Astrocyte (in vitro differentiated cells and primary cell): ENCODE measurements around the gene POFUT2. TPM values are rescaled to one million over a fixed set of nuclear protein-coding genes. Genes with fewer than 3 reads are reported as not detected.

Experiments used
- DNase-seq: peaks from one replicate; pipeline ENCODE4 v3.0.0-alpha.2; 2010; ENCODE audit warnings: low read depth
- FAIRE-seq: peaks from 2 replicates; lab custom pipeline; 2011; peaks lifted over from hg19 to GRCh38; lab: Jason Lieb, UNC
- H2AFZ ChIP-seq: 2 replicates; pipeline ENCODE4 v1.6.0; 2012; ENCODE audit warnings: low read depth, low read length, inconsistent platforms
- H3K27ac ChIP-seq: 2 replicates; pipeline ENCODE4 v1.5.1; 2011; ENCODE audit warnings: low read depth, low read length, inconsistent platforms
- H3K27me3 ChIP-seq: 2 replicates; pipeline ENCODE4 v1.6.0; 2011; ENCODE audit warnings: low read length, inconsistent platforms; ENCODE audit not compliant: insufficient read depth
- H3K36me3 ChIP-seq: 2 replicates; pipeline ENCODE4 v1.5.1; 2011; ENCODE audit warnings: low read length, inconsistent platforms; ENCODE audit not compliant: insufficient read depth
- H3K4me1 ChIP-seq: 2 replicates; pipeline ENCODE4 v1.5.1; 2011; ENCODE audit warnings: low read length, inconsistent platforms; ENCODE audit not compliant: insufficient read depth
- H3K4me2 ChIP-seq: 2 replicates; pipeline ENCODE4 v1.6.0; 2012; ENCODE audit warnings: low read length, inconsistent platforms
- H3K4me3 ChIP-seq: 2 replicates; pipeline ENCODE4 v1.5.1; 2011; ENCODE audit warnings: low read depth, mild to moderate bottlenecking, low read length, inconsistent platforms; ENCODE audit not compliant: insufficient read depth
- H3K79me2 ChIP-seq: 2 replicates; pipeline ENCODE4 v1.6.0; 2012; ENCODE audit warnings: mild to moderate bottlenecking, low read length, inconsistent platforms; ENCODE audit not compliant: insufficient read depth
- H3K9ac ChIP-seq: 2 replicates; pipeline ENCODE4 v1.6.0; 2012; ENCODE audit warnings: mild to moderate bottlenecking, low read length, inconsistent platforms
- H3K9me3 ChIP-seq: 2 replicates; pipeline ENCODE4 v1.5.1; 2012; ENCODE audit warnings: low read depth, mild to moderate bottlenecking, low read length, inconsistent platforms; ENCODE audit not compliant: insufficient read depth
- H4K20me1 ChIP-seq: 2 replicates; pipeline ENCODE4 v1.6.0; 2012; ENCODE audit warnings: low read length, inconsistent platforms; ENCODE audit not compliant: insufficient read depth
- H3K27ac Mint-ChIP-seq: one replicate; pipeline ENCODE4 v1.8.0; 2021; ENCODE audit warnings: mild to moderate bottlenecking, mixed read lengths; ENCODE audit not compliant: unreplicated experiment
- H3K27me3 Mint-ChIP-seq: one replicate; pipeline ENCODE4 v1.8.0; 2021; ENCODE audit warnings: low read depth, mixed read lengths; ENCODE audit not compliant: unreplicated experiment
- H3K36me3 Mint-ChIP-seq: one replicate; pipeline ENCODE4 v1.8.0; 2021; ENCODE audit warnings: low read depth, mixed read lengths; ENCODE audit not compliant: unreplicated experiment
- H3K4me1 Mint-ChIP-seq: one replicate; pipeline ENCODE4 v1.8.0; 2021; ENCODE audit warnings: low read depth, mixed read lengths; ENCODE audit not compliant: unreplicated experiment
- H3K4me3 Mint-ChIP-seq: one replicate; pipeline ENCODE4 v1.8.0; 2021; ENCODE audit warnings: mild to moderate bottlenecking, moderate library complexity, mixed read lengths; ENCODE audit not compliant: unreplicated experiment
- H3K9me3 Mint-ChIP-seq: one replicate; pipeline ENCODE4 v1.8.0; 2021; ENCODE audit warnings: mild to moderate bottlenecking, mixed read lengths; ENCODE audit not compliant: unreplicated experiment
- EZH2 ChIP-seq: IDR thresholded peaks from 2 replicates; pipeline ENCODE4 v1.6.1; 2012; ENCODE audit warnings: mild to moderate bottlenecking, low read length, inconsistent platforms; ENCODE audit not compliant: insufficient read depth
- total RNA-seq: library from RNA; stranded (reverse); gene quantifications from 2 replicates; pipeline ENCODE4 v1.2.1, GENCODE V29; 2021
- TF ChIP-seq, protein P1 (sequence below): IDR thresholded peaks from 2 replicates; pipeline ENCODE4 v1.5.1; 2011; ENCODE audit warnings: low read depth, mild to moderate bottlenecking, inconsistent platforms, low read length, moderate library complexity; ENCODE audit not compliant: insufficient read depth

POFUT2 gene
- total RNA-seq, 1 donor from 2014 or later, result 109 TPM

DNA sequence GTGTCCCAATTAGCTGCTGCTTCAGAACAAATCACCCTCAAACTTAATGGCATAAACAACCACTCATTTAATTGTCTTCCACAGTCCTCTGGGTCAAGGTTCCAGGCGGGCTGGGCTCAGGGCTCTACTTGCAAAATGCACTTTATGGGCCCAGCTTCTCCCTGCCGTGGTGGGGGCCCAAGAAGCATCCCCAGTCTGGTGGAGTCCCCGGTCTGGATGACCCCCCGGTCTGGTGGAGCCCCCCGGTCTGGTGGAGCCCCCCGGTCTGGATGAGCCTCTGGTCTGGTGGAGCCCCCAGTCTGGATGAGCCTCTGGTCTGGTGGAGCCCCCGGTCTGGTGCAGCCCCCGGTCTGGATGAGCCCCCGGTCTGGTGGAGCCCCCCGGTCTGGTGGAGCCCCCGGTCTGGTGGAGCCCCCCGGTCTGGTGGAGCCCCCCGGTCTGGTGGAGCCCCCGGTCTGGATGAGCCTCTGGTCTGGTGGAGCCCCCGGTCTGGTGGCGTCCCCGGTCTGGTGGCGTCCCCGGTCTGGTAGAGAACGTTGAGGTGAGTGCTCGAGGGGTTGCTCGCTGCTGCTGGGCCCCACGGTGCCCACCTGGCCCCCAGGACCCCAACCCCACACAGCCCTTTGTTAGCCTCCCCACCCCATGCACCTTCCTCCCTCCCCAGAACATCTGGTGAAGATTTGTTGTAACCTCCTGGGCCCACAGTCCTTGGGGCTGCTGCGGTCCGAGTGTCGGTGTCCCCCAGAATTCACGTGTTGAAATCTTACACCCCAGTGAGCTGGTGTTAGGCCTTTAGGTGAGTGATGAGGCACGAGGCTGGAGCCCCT, 33.8 kb downstream of the POFUT2 start:
- Histone ChIP-seq H2AFZ (peak overlapping the region; percentile 15), H3K4me1 (peaks cover 12% of the 10 kb centered on the region), H4K20me1 (no peaks in the 10 kb centered on the region), H3K4me2 (peak overlapping the region; percentile 50), H3K9ac (no peak overlapping the region), H3K9me3 (no peaks in the 10 kb centered on the region), H3K27me3 (peaks cover 6% of the 10 kb centered on the region), H3K79me2 (no peaks in the 10 kb centered on the region), H3K36me3 (no peaks in the 10 kb centered on the region), H3K4me3 (no peak overlapping the region), H3K27ac (no peak overlapping the region)
- peaks cover 2% of the 10 kb centered on the region for H3K36me3 Mint-ChIP-seq
- TF ChIP-seq EZH2, result no peak
- TF ChIP-seq, protein P1, sequence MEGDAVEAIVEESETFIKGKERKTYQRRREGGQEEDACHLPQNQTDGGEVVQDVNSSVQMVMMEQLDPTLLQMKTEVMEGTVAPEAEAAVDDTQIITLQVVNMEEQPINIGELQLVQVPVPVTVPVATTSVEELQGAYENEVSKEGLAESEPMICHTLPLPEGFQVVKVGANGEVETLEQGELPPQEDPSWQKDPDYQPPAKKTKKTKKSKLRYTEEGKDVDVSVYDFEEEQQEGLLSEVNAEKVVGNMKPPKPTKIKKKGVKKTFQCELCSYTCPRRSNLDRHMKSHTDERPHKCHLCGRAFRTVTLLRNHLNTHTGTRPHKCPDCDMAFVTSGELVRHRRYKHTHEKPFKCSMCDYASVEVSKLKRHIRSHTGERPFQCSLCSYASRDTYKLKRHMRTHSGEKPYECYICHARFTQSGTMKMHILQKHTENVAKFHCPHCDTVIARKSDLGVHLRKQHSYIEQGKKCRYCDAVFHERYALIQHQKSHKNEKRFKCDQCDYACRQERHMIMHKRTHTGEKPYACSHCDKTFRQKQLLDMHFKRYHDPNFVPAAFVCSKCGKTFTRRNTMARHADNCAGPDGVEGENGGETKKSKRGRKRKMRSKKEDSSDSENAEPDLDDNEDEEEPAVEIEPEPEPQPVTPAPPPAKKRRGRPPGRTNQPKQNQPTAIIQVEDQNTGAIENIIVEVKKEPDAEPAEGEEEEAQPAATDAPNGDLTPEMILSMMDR, result no peak
- no peak for FAIRE-seq
- H3K4me1 Mint-ChIP-seq, result peaks cover 6% of the 10 kb centered on the region
- H3K4me3 Mint-ChIP-seq, result no peak overlapping the region
- peaks cover 7% of the 10 kb centered on the region for H3K27me3 Mint-ChIP-seq
- H3K27ac Mint-ChIP-seq, result no peak overlapping the region
- H3K9me3 Mint-ChIP-seq, result peaks cover 11% of the 10 kb centered on the region
- DNase-seq, result no peak

DNA sequence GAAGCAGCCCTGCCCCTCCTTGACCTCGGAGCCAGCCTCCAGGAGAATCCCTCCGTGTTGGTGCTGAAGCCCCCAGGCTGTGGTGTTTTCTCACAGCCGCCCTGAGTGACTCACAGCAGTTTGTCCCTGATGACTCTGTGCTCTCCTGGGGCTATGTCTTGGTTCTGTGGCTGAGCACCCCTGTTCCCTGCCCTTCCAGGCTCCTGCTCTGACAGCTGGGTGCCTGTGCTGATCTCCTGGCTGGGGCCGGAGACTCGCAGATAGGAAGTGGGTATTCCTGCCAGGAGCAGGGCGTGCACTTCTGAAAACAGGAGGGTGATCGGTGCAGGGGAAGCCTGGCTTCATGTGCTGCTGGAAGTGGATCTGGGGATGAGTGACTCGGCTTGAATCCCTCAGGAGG, 34.5 kb downstream of the POFUT2 start:
- peak; percentile 18 for DNase-seq
- FAIRE-seq, result no peak

More for the DNA sequence above, 34.5 kb downstream of the POFUT2 start:
- H3K36me3 Mint-ChIP-seq, result no peaks in the 10 kb centered on the region
- TF ChIP-seq, protein P1, result no peak
- TF ChIP-seq EZH2, result no peak
- peaks cover 11% of the 10 kb centered on the region for H3K9me3 Mint-ChIP-seq
- peaks cover 9% of the 10 kb centered on the region for H3K27me3 Mint-ChIP-seq
- Histone ChIP-seq H3K9ac (no peak overlapping the region), H3K4me2 (peak overlapping the region; percentile 50), H3K9me3 (no peaks in the 10 kb centered on the region), H3K36me3 (no peaks in the 10 kb centered on the region), H3K4me1 (peaks cover 15% of the 10 kb centered on the region), H3K4me3 (peak overlapping the region; percentile 7), H4K20me1 (no peaks in the 10 kb centered on the region), H3K27me3 (peaks cover 3% of the 10 kb centered on the region), H3K79me2 (no peaks in the 10 kb centered on the region), H3K27ac (no peak overlapping the region), H2AFZ (peak overlapping the region; percentile 15)
- H3K4me1 Mint-ChIP-seq, result peaks cover 5% of the 10 kb centered on the region
- H3K4me3 Mint-ChIP-seq, result no peak overlapping the region
- no peak overlapping the region for H3K27ac Mint-ChIP-seq
